CD14-positive monocyte (primary cell): ENCODE data around the gene MEX3D. TPM values are rescaled to one million over a fixed set of nuclear protein-coding genes. Genes with fewer than 3 reads are reported as not detected.

Experiments
- DNase-seq, 3 donors: peaks; one replicate each; pipeline ENCODE4 v3.0.0-alpha.2; 2011 to 2022
- H2AFZ ChIP-seq: 2 replicates; pipeline ENCODE4 v1.6.0; 2012; ENCODE audit warnings: mild to moderate bottlenecking, low read depth, low read length, inconsistent platforms; ENCODE audit not compliant: insufficient read depth, poor library complexity, severe bottlenecking
- H3K27ac ChIP-seq, 2 donors: 1 replicate in 1 of 2; 2 replicates in 1 of 2; pipeline ENCODE4 v1.5.1; 2012 to 2013; ENCODE audit warnings: low read length in 2 of 2, control low read depth in 1 of 2, inconsistent platforms in 1 of 2, low read depth in 1 of 2, mild to moderate bottlenecking in 1 of 2
- H3K27me3 ChIP-seq, 2 donors: one replicate each; pipeline versions ENCODE4 v1.6.0 to v1.6.1; 2011 to 2013; ENCODE audit warnings: low read length in 2 of 2; ENCODE audit not compliant: control insufficient read depth in 2 of 2, insufficient read depth in 2 of 2
- H3K36me3 ChIP-seq, 2 donors: replicated peaks in 1 of 2; 1 replicate in 1 of 2; 2 replicates in 1 of 2; pipeline versions ENCODE4 v1.5.1 to v1.6.1; 2012 to 2013; ENCODE audit warnings: low read length in 2 of 2, control low read depth in 1 of 2, inconsistent platforms in 1 of 2, mild to moderate bottlenecking in 1 of 2; ENCODE audit not compliant: insufficient read depth in 2 of 2, control insufficient read depth in 1 of 2
- H3K4me1 ChIP-seq, 2 donors: 1 replicate in 1 of 2; 2 replicates in 1 of 2; pipeline versions ENCODE4 v1.5.1 to v1.6.1; 2012 to 2013; ENCODE audit warnings: low read length in 2 of 2, control low read depth in 1 of 2, inconsistent platforms in 1 of 2, mild to moderate bottlenecking in 1 of 2, moderate library complexity in 1 of 2; ENCODE audit not compliant: insufficient read depth in 2 of 2, control insufficient read depth in 1 of 2
- H3K4me2 ChIP-seq: replicated peaks from 2 replicates; pipeline ENCODE3; 2012; ENCODE audit warnings: low read length, moderate library complexity, mild to moderate bottlenecking; ENCODE audit not compliant: poor library complexity, severe bottlenecking; ENCODE audit errors: extremely low read depth
- H3K4me3 ChIP-seq, 3 experiments: fragments of 200-600 bp in 1 of 3; sonication (generic) in 1 of 3; replicated peaks in 1 of 3; 1 replicate in 2 of 3; 2 replicates in 1 of 3; pipeline ENCODE4 v1.5.1; 2011 to 2013; ENCODE audit warnings: low read length in 3 of 3, mild to moderate bottlenecking in 3 of 3, control low read depth in 2 of 3, low read depth in 2 of 3, inconsistent platforms in 1 of 3, moderate library complexity in 1 of 3
- H3K79me2 ChIP-seq: 2 replicates; pipeline ENCODE4 v1.6.0; 2012; ENCODE audit warnings: mild to moderate bottlenecking, control low read depth, inconsistent platforms, low read length, moderate library complexity; ENCODE audit not compliant: insufficient read depth
- H3K9ac ChIP-seq: 2 replicates; pipeline ENCODE4 v1.6.0; 2017; ENCODE audit warnings: low read length, mild to moderate bottlenecking; ENCODE audit not compliant: insufficient read depth, poor library complexity, severe bottlenecking
- H3K9me3 ChIP-seq, 2 donors: replicated peaks in 1 of 2; 1 replicate in 1 of 2; 2 replicates in 1 of 2; pipeline versions ENCODE4 v1.5.1 to v1.6.1; 2012 to 2013; ENCODE audit warnings: low read length in 2 of 2, control low read depth in 1 of 2; ENCODE audit not compliant: control insufficient read depth in 1 of 2, insufficient read depth in 1 of 2
- H4K20me1 ChIP-seq: 2 replicates; pipeline ENCODE4 v1.6.0; 2012; ENCODE audit warnings: mild to moderate bottlenecking, low read length, control low read depth, moderate library complexity; ENCODE audit not compliant: insufficient read depth
- H3K27ac Mint-ChIP-seq, 7 donors: one replicate each; pipeline ENCODE4 v1.8.0; 2020; ENCODE audit warnings: mild to moderate bottlenecking in 7 of 7, mixed read lengths in 7 of 7, moderate library complexity in 6 of 7, inconsistent platforms in 2 of 7
- H3K27me3 Mint-ChIP-seq, 3 donors: one replicate each; pipeline ENCODE4 v1.8.0; 2021 to 2022; ENCODE audit warnings: low read depth in 3 of 3, mild to moderate bottlenecking in 3 of 3, mixed read lengths in 3 of 3, moderate library complexity in 3 of 3, inconsistent platforms in 1 of 3
- H3K36me3 Mint-ChIP-seq, 2 donors: one replicate each; pipeline ENCODE4 v1.8.0; 2020; ENCODE audit warnings: mixed read lengths in 2 of 2, inconsistent platforms in 1 of 2, mild to moderate bottlenecking in 1 of 2
- H3K4me1 Mint-ChIP-seq: one replicate; pipeline ENCODE4 v1.8.0; 2020; ENCODE audit warnings: mild to moderate bottlenecking, mixed read lengths
- H3K4me3 Mint-ChIP-seq, 2 donors: one replicate each; pipeline ENCODE4 v1.8.0; 2020; ENCODE audit warnings: mild to moderate bottlenecking in 2 of 2, mixed read lengths in 2 of 2, moderate library complexity in 1 of 2
- H3K9me3 Mint-ChIP-seq, 7 donors: one replicate each; pipeline ENCODE4 v1.8.0; 2020 to 2022; ENCODE audit warnings: mixed read lengths in 7 of 7, mild to moderate bottlenecking in 6 of 7, moderate library complexity in 6 of 7, inconsistent platforms in 2 of 7
- CTCF ChIP-seq: fragments of 200-600 bp; IDR thresholded peaks from one replicate; pipeline ENCODE4 v1.8.0; 2022; ENCODE audit warnings: antibody characterized with exemption, mild to moderate bottlenecking
- WGBS: methylation state at CpG from one replicate; pipeline ENCODE4 v1.1.5; 2013; ENCODE audit warnings: missing lambda C conversion rate; ENCODE audit not compliant: insufficient coverage; 5-methylcytosine and 5-hydroxymethylcytosine counted together
- intact Hi-C, 2 donors: fragments of 100-400 bp; cut with micrococcal nuclease; formaldehyde crosslinking; loops; one replicate each; pipeline versions ENCODE4 v1.15.0 to v1.15.1; 2023
- polyA plus RNA-seq, 3 donors: library from polyadenylated mRNA; depleted of rRNA in 1 of 3; unstranded in 2 of 3; stranded (reverse) in 1 of 3; fragments of 300-500 nt in 2 of 3; fragments of >200 nt in 1 of 3; fragmentation: Illumina TruSeq in 2 of 3; gene quantifications; 1 replicate in 2 of 3; 2 replicates in 1 of 3; pipeline ENCODE4 v1.2.3, GENCODE V29; 2012 to 2021

The MEX3D gene
- polyA plus RNA-seq, 3 donors = 0.08 to 1.0 (median 0.10) TPM

GRCh38 chr19:1577929-1578618 lies 9.9 kb upstream of the MEX3D start:
- Mint-ChIP-seq H3K4me3 (no peak overlapping the region), H3K4me1 (no peaks in the 10 kb centered on the region), H3K36me3 (peaks cover 41 to 60% of the 10 kb centered on the region in 2 donors), H3K9me3 (peaks cover 0 to 5% (median 0%) of the 10 kb centered on the region in 7 donors), H3K27me3 (peaks cover 0 to 2% (median 0%) of the 10 kb centered on the region in 3 donors), H3K27ac (no peak overlapping the region)
- Histone ChIP-seq H2AFZ (no peak overlapping the region), H3K9me3 (no peaks in the 10 kb centered on the region), H3K27me3 (no peaks in the 10 kb centered on the region), H3K79me2 (no peaks in the 10 kb centered on the region), H3K4me2 (no peak overlapping the region), H3K4me3 (no peak overlapping the region), H4K20me1 (no peaks in the 10 kb centered on the region), H3K27ac (no peak overlapping the region), H3K4me1 (no peaks in the 10 kb centered on the region), H3K36me3 (peaks cover 57 to 61% of the 10 kb centered on the region in 2 donors), H3K9ac (no peak overlapping the region)
- intact Hi-C loops = no loop called here
- WGBS = 93% methylated on average over 44 of the region's 49 CpGs
- DNase-seq = no peak
- TF ChIP-seq CTCF = no peak

- Histone ChIP-seq H3K27ac (no peak overlapping the region), H3K9me3 (no peaks in the 10 kb centered on the region), H3K4me1 (no peaks in the 10 kb centered on the region), H3K79me2 (no peaks in the 10 kb centered on the region), H3K36me3 (peaks cover 51 to 53% of the 10 kb centered on the region in 2 donors), H3K4me3 (no peak overlapping the region), H4K20me1 (no peaks in the 10 kb centered on the region), H3K9ac (no peak overlapping the region), H2AFZ (no peak overlapping the region), H3K4me2 (no peak overlapping the region), H3K27me3 (no peaks in the 10 kb centered on the region)
- Mint-ChIP-seq H3K4me1 (no peaks in the 10 kb centered on the region), H3K9me3 (peaks cover 0 to 5% (median 0%) of the 10 kb centered on the region in 7 donors), H3K27me3 (peaks cover 1 to 2% (median 2%) of the 10 kb centered on the region in 3 donors), H3K4me3 (no peak overlapping the region), H3K36me3 (peaks cover 38 to 53% of the 10 kb centered on the region in 2 donors), H3K27ac (peak overlapping the region in 1 of 7 donors; percentile 12)
- intact Hi-C loops = no loop called here
- WGBS = 93% methylated on average over 40 of the region's 41 CpGs
- TF ChIP-seq CTCF = no peak
- DNase-seq = no peak
Measured at GRCh38 chr19:1577090-1577928, 9.2 kb upstream of the MEX3D start.
